Neuronal stem cell (in vitro differentiated cells): ENCODE data around the gene KRTAP2-4.

Source experiments
- DNase-seq: peaks from one replicate; pipeline ENCODE4 v3.0.0-alpha.2; 2013; ENCODE audit warnings: low spot score
- H2AFZ ChIP-seq: one replicate; pipeline ENCODE4 v1.6.1; 2013; ENCODE audit warnings: mild to moderate bottlenecking, low read length, inconsistent platforms
- H2AK5ac ChIP-seq: 2 replicates; pipeline ENCODE4 v1.6.1; 2013; ENCODE audit warnings: low read depth, mild to moderate bottlenecking, inconsistent platforms, low read length, moderate library complexity, mixed read lengths
- H2BK120ac ChIP-seq: 2 replicates; pipeline ENCODE4 v1.6.1; 2013; ENCODE audit warnings: low read depth, mild to moderate bottlenecking, inconsistent platforms, low read length, moderate library complexity, mixed read lengths
- H2BK12ac ChIP-seq: one replicate; pipeline ENCODE4 v1.6.1; 2013; ENCODE audit warnings: low read length, inconsistent platforms
- H2BK15ac ChIP-seq: 2 replicates; pipeline ENCODE4 v1.6.1; 2013; ENCODE audit warnings: mild to moderate bottlenecking, low read length, inconsistent platforms, mixed read lengths
- H2BK5ac ChIP-seq: one replicate; pipeline ENCODE4 v1.6.1; 2013; ENCODE audit warnings: inconsistent platforms, mild to moderate bottlenecking, low read length, moderate library complexity
- H3K14ac ChIP-seq: one replicate; pipeline ENCODE4 v1.6.1; 2013; ENCODE audit warnings: low read length, inconsistent platforms
- H3K18ac ChIP-seq: 2 replicates; pipeline ENCODE4 v1.6.1; 2013; ENCODE audit warnings: low read length, inconsistent platforms
- H3K23ac ChIP-seq: 2 replicates; pipeline ENCODE4 v1.6.1; 2013; ENCODE audit warnings: low read depth, mild to moderate bottlenecking, mixed read lengths, low read length, inconsistent platforms; ENCODE audit not compliant: poor library complexity
- H3K27ac ChIP-seq: replicated peaks from 3 replicates; pipeline ENCODE4 v1.5.1; 2013; ENCODE audit warnings: low read length, inconsistent platforms
- H3K27me3 ChIP-seq, 3 experiments: 2 replicates each; pipeline ENCODE4 v1.6.1; 2013; ENCODE audit warnings: low read length in 3 of 3, mild to moderate bottlenecking in 2 of 3, inconsistent platforms in 1 of 3, low read depth in 1 of 3, mixed read lengths in 1 of 3, moderate library complexity in 1 of 3; ENCODE audit not compliant: control insufficient read depth in 3 of 3, insufficient read depth in 3 of 3
- H3K36me3 ChIP-seq, 2 donors: replicated peaks in 1 of 2; 2 replicates each; pipeline ENCODE4 v1.6.1; 2013; ENCODE audit warnings: low read length in 2 of 2; ENCODE audit not compliant: control insufficient read depth in 2 of 2, insufficient read depth in 2 of 2
- H3K4ac ChIP-seq: 2 replicates; pipeline ENCODE4 v1.6.1; 2013; ENCODE audit warnings: inconsistent platforms, mild to moderate bottlenecking, low read length, moderate library complexity
- H3K4me1 ChIP-seq, 2 donors: 1 replicate in 1 of 2; 2 replicates in 1 of 2; pipeline ENCODE4 v1.6.1; 2013; ENCODE audit warnings: low read length in 2 of 2, low read depth in 1 of 2; ENCODE audit not compliant: control insufficient read depth in 2 of 2, insufficient read depth in 1 of 2
- H3K4me2 ChIP-seq: one replicate; pipeline ENCODE4 v1.6.1; 2013; ENCODE audit warnings: mild to moderate bottlenecking, low read length, inconsistent platforms; ENCODE audit not compliant: insufficient read depth, poor library complexity, severe bottlenecking
- H3K4me3 ChIP-seq, 2 donors: 2 replicates each; pipeline ENCODE4 v1.5.1; 2013; ENCODE audit warnings: low read length in 2 of 2, mild to moderate bottlenecking in 2 of 2, inconsistent platforms in 1 of 2, moderate library complexity in 1 of 2
- H3K79me1 ChIP-seq: one replicate; pipeline ENCODE4 v1.6.1; 2013; ENCODE audit warnings: low read depth, mild to moderate bottlenecking, inconsistent platforms, low read length, moderate library complexity
- H3K9ac ChIP-seq: one replicate; pipeline ENCODE4 v1.6.1; 2013; ENCODE audit warnings: mild to moderate bottlenecking, low read depth, low read length, inconsistent platforms; ENCODE audit not compliant: poor library complexity
- H3K9me3 ChIP-seq, 2 donors: replicated peaks in 1 of 2; 2 replicates each; pipeline versions ENCODE3 to v1.6.1; 2013; ENCODE audit warnings: low read length in 2 of 2, mild to moderate bottlenecking in 2 of 2, inconsistent platforms in 1 of 2, low read depth in 1 of 2, mixed read lengths in 1 of 2, moderate library complexity in 1 of 2; ENCODE audit not compliant: control insufficient read depth in 2 of 2, insufficient read depth in 1 of 2
- H4K8ac ChIP-seq: one replicate; pipeline ENCODE4 v1.6.1; 2013; ENCODE audit warnings: low read depth, mild to moderate bottlenecking, inconsistent platforms, low read length, moderate library complexity
- H4K91ac ChIP-seq: one replicate; pipeline ENCODE4 v1.6.1; 2013; ENCODE audit warnings: low read length, low read depth, mild to moderate bottlenecking, inconsistent platforms; ENCODE audit not compliant: poor library complexity
- WGBS, 2 donors: extraction: QIAGEN DNeasy Blood & Tissue Kit; methylation state at CpG; one replicate each; pipeline ENCODE4 v1.1.7; 2013; ENCODE audit warnings: missing lambda C conversion rate in 2 of 2, mixed read lengths in 1 of 2; ENCODE audit not compliant: insufficient read length in 2 of 2, insufficient replicate concordance in 1 of 2; ENCODE audit errors: extremely low coverage in 2 of 2; 5-methylcytosine and 5-hydroxymethylcytosine counted together

KRTAP2-4 gene

GRCh38 chr17:41054025-41054424 lies 11.7 kb downstream of the KRTAP2-4 start:
- Histone ChIP-seq H3K23ac (no peak overlapping the region), H3K27ac (no peak overlapping the region), H3K14ac (no peak overlapping the region), H2BK5ac (no peak overlapping the region), H4K91ac (no peak overlapping the region), H3K4me2 (no peak overlapping the region), H2BK120ac (no peak overlapping the region), H3K18ac (no peak overlapping the region), H3K9ac (no peak overlapping the region), H3K79me1 (no peaks in the 10 kb centered on the region), H3K4me3 (no peak overlapping the region), H2BK15ac (no peak overlapping the region), H2AFZ (no peak overlapping the region), H2BK12ac (no peak overlapping the region), H4K8ac (no peak overlapping the region), H3K36me3 (no peaks in the 10 kb centered on the region), H3K4ac (no peak overlapping the region), H3K4me1 (no peaks in the 10 kb centered on the region), H3K9me3 (peaks cover 0 to 2% of the 10 kb centered on the region in 2 donors), H3K27me3 (no peaks in the 10 kb centered on the region), H2AK5ac (no peak overlapping the region)
- no peak for DNase-seq
- no CpG with 5 or more reads among the region's 4 CpGs for WGBS, 2 donors

- Histone ChIP-seq H3K4me1 (no peaks in the 10 kb centered on the region), H3K27ac (no peak overlapping the region), H2AK5ac (no peak overlapping the region), H3K9ac (no peak overlapping the region), H3K79me1 (no peaks in the 10 kb centered on the region), H2BK120ac (no peak overlapping the region), H3K18ac (no peak overlapping the region), H2BK5ac (no peak overlapping the region), H2BK15ac (no peak overlapping the region), H3K14ac (no peak overlapping the region), H3K9me3 (peaks cover 0 to 2% of the 10 kb centered on the region in 2 donors), H3K36me3 (no peaks in the 10 kb centered on the region), H3K4ac (no peak overlapping the region), H3K4me3 (no peak overlapping the region), H4K8ac (no peak overlapping the region), H2BK12ac (no peak overlapping the region), H3K27me3 (no peaks in the 10 kb centered on the region), H3K23ac (no peak overlapping the region), H4K91ac (no peak overlapping the region), H3K4me2 (no peak overlapping the region), H2AFZ (no peak overlapping the region)
- DNase-seq: no peak
These were observed 13.1 kb downstream of the KRTAP2-4 start for GRCh38 chr17:41052566-41052965.

- Histone ChIP-seq H2BK15ac (no peak overlapping the region), H3K18ac (no peak overlapping the region), H2AFZ (no peak overlapping the region), H4K91ac (no peak overlapping the region), H2BK12ac (no peak overlapping the region), H3K27ac (no peak overlapping the region), H2AK5ac (no peak overlapping the region), H3K4me2 (no peak overlapping the region), H4K8ac (no peak overlapping the region), H3K4ac (no peak overlapping the region), H3K23ac (no peak overlapping the region), H3K9me3 (no peaks in the 10 kb centered on the region), H3K27me3 (no peaks in the 10 kb centered on the region), H3K79me1 (no peaks in the 10 kb centered on the region), H3K36me3 (no peaks in the 10 kb centered on the region), H3K9ac (no peak overlapping the region), H2BK5ac (no peak overlapping the region), H3K14ac (no peak overlapping the region), H2BK120ac (no peak overlapping the region), H3K4me1 (no peaks in the 10 kb centered on the region), H3K4me3 (no peak overlapping the region)
- DNase-seq: no peak
- no CpG with 5 or more reads among the region's 2 CpGs for WGBS, 2 donors
These were observed 16.6 kb downstream of the KRTAP2-4 start for GRCh38 chr17:41049110-41049509.

GRCh38 chr17:41048441-41048840 lies 17.2 kb downstream of the KRTAP2-4 start:
- no peak overlapping the region for H3K9ac ChIP-seq
- no peaks in the 10 kb centered on the region for H3K9me3 ChIP-seq
- no peak overlapping the region for H2AK5ac ChIP-seq
- no peak overlapping the region for H3K27ac ChIP-seq
- H3K79me1 ChIP-seq: no peaks in the 10 kb centered on the region
- no peak overlapping the region for H2BK12ac ChIP-seq
- WGBS, 2 donors: no CpG with 5 or more reads among the region's 7 CpGs
- no peak overlapping the region for H2BK5ac ChIP-seq
- no peaks in the 10 kb centered on the region for H3K36me3 ChIP-seq
- no peak overlapping the region for H3K14ac ChIP-seq
- H3K27me3 ChIP-seq: no peaks in the 10 kb centered on the region
- no peak for DNase-seq
- H2BK120ac ChIP-seq: no peak overlapping the region
- no peak overlapping the region for H3K4ac ChIP-seq
- H3K4me3 ChIP-seq: no peak overlapping the region
- H2BK15ac ChIP-seq: no peak overlapping the region
- no peak overlapping the region for H2AFZ ChIP-seq
- no peak overlapping the region for H4K8ac ChIP-seq
- H3K4me2 ChIP-seq: no peak overlapping the region
- no peak overlapping the region for H3K23ac ChIP-seq
- no peaks in the 10 kb centered on the region for H3K4me1 ChIP-seq
- no peak overlapping the region for H3K18ac ChIP-seq
- H4K91ac ChIP-seq: no peak overlapping the region
